ENCODE measurements around the gene TOPORS. TPM values are rescaled to one million over a fixed set of nuclear protein-coding genes. Genes with fewer than 3 reads are reported as not detected.
"Not testable (repeated sequence)": the region's sequence is repeated elsewhere in the genome, so short reads cannot be mapped to it uniquely, and the experiment has no call there.

Gene TOPORS
- 24.9 and 25.1 TPM in 2 replicates for total RNA-seq (2012; rRNA removed)

GRCh38 chr9:32552172-32552872 is at the start of gene TOPORS, which contains the start of gene SMIM27:
Gene TOPORS (minus strand): TSS chr9:32552586. CDS start chr9:32552436, 150 bp downstream.
Gene SMIM27 (plus strand): TSS chr9:32552327. CDS start chr9:32552435, 108 bp downstream.
- Histone ChIP-seq H3K27me3 (ENCODE audit: control insufficient read depth, insufficient read depth, low read length) (no peaks in the 10 kb centered on the region), H3K9ac (ENCODE audit: low read depth, low read length) (peak within 1 kb of the TSS; percentile 98), H3K36me3 (ENCODE audit: insufficient read depth, low read length) (no peaks in the 10 kb centered on the region), H3K9me3 (replicated peaks; ENCODE audit: low read length) (no peaks in the 10 kb centered on the region), H3K4me1 (ENCODE audit: control insufficient read depth, insufficient read depth, low read length) (peaks cover 2% of the 10 kb centered on the region), H3K4me3 (ENCODE audit: low read length) (peak within 1 kb of the TSS; percentile 91), H3K4me2 (ENCODE audit: low read length) (peak within 1 kb of the TSS; percentile 90)

DNA sequence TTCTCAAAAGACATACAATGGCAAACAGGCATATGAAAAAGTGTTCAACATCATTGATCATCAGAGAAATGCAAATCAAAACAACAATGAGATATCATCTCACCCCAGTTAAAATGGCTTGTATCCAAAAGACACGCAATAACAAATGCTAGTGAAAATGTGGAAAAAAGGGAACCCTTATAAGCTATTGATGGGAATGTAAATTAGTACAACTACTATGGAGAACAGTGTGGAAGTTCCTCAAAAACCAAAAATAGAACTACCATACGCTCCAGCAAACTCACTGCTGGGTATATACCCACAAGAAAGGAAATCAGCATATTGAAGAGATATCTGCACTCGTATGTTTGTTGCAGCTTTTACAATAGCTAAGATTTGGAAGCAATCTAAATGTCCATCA is 46.6 kb upstream of the TOPORS start:
- not testable (repeated sequence) for H3K4me3 ChIP-seq (ENCODE audit: low read length); H3K4me1 ChIP-seq (ENCODE audit: control insufficient read depth, insufficient read depth, low read length); H3K36me3 ChIP-seq (ENCODE audit: insufficient read depth, low read length); H3K9ac ChIP-seq (ENCODE audit: low read depth, low read length); H3K9me3 ChIP-seq (replicated peaks; ENCODE audit: low read length); H3K4me2 ChIP-seq (ENCODE audit: low read length)
- H3K27me3 ChIP-seq (ENCODE audit: control insufficient read depth, insufficient read depth, low read length), result peaks cover 22% of the 10 kb centered on the region

GRCh38 chr9:32596936-32597335 is 44.5 kb upstream of the TOPORS start:
- Histone ChIP-seq H3K9me3 (replicated peaks; ENCODE audit: low read length) (no peaks in the 10 kb centered on the region), H3K4me2 (ENCODE audit: low read length) (no peak overlapping the region), H3K4me1 (ENCODE audit: control insufficient read depth, insufficient read depth, low read length) (no peaks in the 10 kb centered on the region), H3K9ac (ENCODE audit: low read depth, low read length) (no peak overlapping the region), H3K27me3 (ENCODE audit: control insufficient read depth, insufficient read depth, low read length) (peaks cover 20% of the 10 kb centered on the region), H3K36me3 (ENCODE audit: insufficient read depth, low read length) (no peaks in the 10 kb centered on the region), H3K4me3 (ENCODE audit: low read length) (no peak overlapping the region)

- Histone ChIP-seq H3K9ac (ENCODE audit: low read depth, low read length) (no peak overlapping the region), H3K4me3 (ENCODE audit: low read length) (no peak overlapping the region), H3K27me3 (ENCODE audit: control insufficient read depth, insufficient read depth, low read length) (peaks cover 15% of the 10 kb centered on the region), H3K36me3 (ENCODE audit: insufficient read depth, low read length) (no peaks in the 10 kb centered on the region), H3K9me3 (replicated peaks; ENCODE audit: low read length) (no peaks in the 10 kb centered on the region), H3K4me2 (ENCODE audit: low read length) (no peak overlapping the region), H3K4me1 (ENCODE audit: control insufficient read depth, insufficient read depth, low read length) (no peaks in the 10 kb centered on the region)
Measured at GRCh38 chr9:32596096-32596865, 43.9 kb upstream of the TOPORS start.

- Histone ChIP-seq H3K9ac (ENCODE audit: low read depth, low read length) (no peak overlapping the region), H3K9me3 (replicated peaks; ENCODE audit: low read length) (no peaks in the 10 kb centered on the region), H3K4me2 (ENCODE audit: low read length) (no peak overlapping the region), H3K4me1 (ENCODE audit: control insufficient read depth, insufficient read depth, low read length) (no peaks in the 10 kb centered on the region), H3K27me3 (ENCODE audit: control insufficient read depth, insufficient read depth, low read length) (no peaks in the 10 kb centered on the region), H3K4me3 (ENCODE audit: low read length) (no peak overlapping the region), H3K36me3 (ENCODE audit: insufficient read depth, low read length) (no peaks in the 10 kb centered on the region)
Measured at GRCh38 chr9:32590898-32591297, 38.5 kb upstream of the TOPORS start.

DNA sequence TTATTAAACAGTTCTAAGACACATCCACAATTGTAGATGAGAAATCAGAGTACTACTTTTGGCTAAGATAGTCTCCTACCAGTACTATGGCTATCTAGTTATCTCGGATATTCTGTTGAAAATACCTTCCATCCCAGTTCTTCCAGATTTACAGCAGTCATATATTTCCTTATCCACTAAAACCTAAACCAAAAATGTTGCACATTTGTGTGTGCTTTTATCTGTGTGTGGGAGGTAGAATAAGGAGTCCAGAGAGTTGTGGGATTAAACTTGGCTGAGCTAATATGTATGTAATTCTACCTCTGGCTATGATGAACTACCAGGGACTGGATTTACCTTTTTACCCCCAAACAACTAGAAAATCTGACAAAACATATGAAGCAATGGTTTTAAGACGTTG is 38.1 kb upstream of the TOPORS start:
- Histone ChIP-seq H3K27me3 (ENCODE audit: control insufficient read depth, insufficient read depth, low read length) (no peaks in the 10 kb centered on the region), H3K4me2 (ENCODE audit: low read length) (no peak overlapping the region), H3K36me3 (ENCODE audit: insufficient read depth, low read length) (no peaks in the 10 kb centered on the region), H3K9me3 (replicated peaks; ENCODE audit: low read length) (no peaks in the 10 kb centered on the region), H3K4me1 (ENCODE audit: control insufficient read depth, insufficient read depth, low read length) (no peaks in the 10 kb centered on the region), H3K9ac (ENCODE audit: low read depth, low read length) (no peak overlapping the region), H3K4me3 (ENCODE audit: low read length) (no peak overlapping the region)

GRCh38 chr9:32589083-32589723 is 36.8 kb upstream of the TOPORS start:
- H3K9me3 ChIP-seq (replicated peaks; ENCODE audit: low read length), result no peaks in the 10 kb centered on the region
- H3K4me3 ChIP-seq (ENCODE audit: low read length), result no peak overlapping the region
- no peak overlapping the region for H3K4me2 ChIP-seq (ENCODE audit: low read length)
- no peaks in the 10 kb centered on the region for H3K36me3 ChIP-seq (ENCODE audit: insufficient read depth, low read length)
- H3K4me1 ChIP-seq (ENCODE audit: control insufficient read depth, insufficient read depth, low read length), result no peaks in the 10 kb centered on the region
- H3K9ac ChIP-seq (ENCODE audit: low read depth, low read length), result no peak overlapping the region
- H3K27me3 ChIP-seq (ENCODE audit: control insufficient read depth, insufficient read depth, low read length), result no peaks in the 10 kb centered on the region

DNA sequence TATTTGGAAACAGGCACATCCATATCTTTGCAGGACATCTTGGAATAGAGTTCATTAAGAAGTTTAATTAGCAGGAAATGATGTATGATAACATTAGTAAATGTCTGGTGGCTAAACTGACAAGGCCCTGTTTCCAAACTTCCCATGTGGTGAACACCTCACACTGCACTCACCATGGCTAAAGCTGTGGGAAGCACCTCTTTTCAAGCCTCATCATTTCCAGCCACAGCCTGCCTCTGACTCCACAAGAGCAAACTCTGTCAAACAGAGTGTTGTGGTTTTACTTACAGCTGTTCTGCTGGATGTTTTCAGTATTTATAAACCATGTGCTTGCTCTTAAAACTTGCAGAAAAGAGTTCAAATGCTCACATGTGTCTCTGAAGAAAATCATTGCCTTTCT is 35.5 kb upstream of the TOPORS start:
- H3K4me2 ChIP-seq (ENCODE audit: low read length), result no peak overlapping the region
- H3K36me3 ChIP-seq (ENCODE audit: insufficient read depth, low read length), result no peaks in the 10 kb centered on the region
- no peaks in the 10 kb centered on the region for H3K9me3 ChIP-seq (replicated peaks; ENCODE audit: low read length)
- H3K9ac ChIP-seq (ENCODE audit: low read depth, low read length), result no peak overlapping the region
- H3K4me1 ChIP-seq (ENCODE audit: control insufficient read depth, insufficient read depth, low read length), result no peaks in the 10 kb centered on the region
- no peak overlapping the region for H3K4me3 ChIP-seq (ENCODE audit: low read length)
- no peaks in the 10 kb centered on the region for H3K27me3 ChIP-seq (ENCODE audit: control insufficient read depth, insufficient read depth, low read length)

DNA sequence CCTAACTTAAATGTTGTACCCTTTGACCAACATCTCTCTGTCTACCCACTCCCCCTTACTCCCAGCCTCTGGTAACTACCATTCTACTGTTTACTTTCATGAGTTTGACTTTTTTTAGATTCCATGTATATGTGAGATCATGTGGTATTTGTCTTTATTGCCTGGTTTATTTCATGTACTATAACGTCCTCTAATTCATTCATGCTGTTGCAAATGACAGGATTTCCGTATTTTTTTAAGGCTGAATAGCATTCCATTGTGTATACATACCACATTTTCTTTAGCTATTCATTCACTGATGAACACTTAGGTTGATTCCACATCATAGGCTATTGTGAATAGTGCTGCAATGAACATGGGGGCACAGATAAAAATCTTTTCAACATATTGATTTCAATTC is 32.4 kb upstream of the TOPORS start:
- Histone ChIP-seq H3K9ac (ENCODE audit: low read depth, low read length) (no peak overlapping the region), H3K36me3 (ENCODE audit: insufficient read depth, low read length) (no peaks in the 10 kb centered on the region), H3K27me3 (ENCODE audit: control insufficient read depth, insufficient read depth, low read length) (no peaks in the 10 kb centered on the region), H3K4me2 (ENCODE audit: low read length) (no peak overlapping the region), H3K4me3 (ENCODE audit: low read length) (no peak overlapping the region), H3K9me3 (replicated peaks; ENCODE audit: low read length) (no peaks in the 10 kb centered on the region), H3K4me1 (ENCODE audit: control insufficient read depth, insufficient read depth, low read length) (peaks cover 4% of the 10 kb centered on the region)

- no peaks in the 10 kb centered on the region for H3K9me3 ChIP-seq (replicated peaks; ENCODE audit: low read length)
- H3K36me3 ChIP-seq (ENCODE audit: insufficient read depth, low read length), result no peaks in the 10 kb centered on the region
- H3K27me3 ChIP-seq (ENCODE audit: control insufficient read depth, insufficient read depth, low read length), result peaks cover 5% of the 10 kb centered on the region
- peaks cover 4% of the 10 kb centered on the region for H3K4me1 ChIP-seq (ENCODE audit: control insufficient read depth, insufficient read depth, low read length)
- H3K4me3 ChIP-seq (ENCODE audit: low read length), result no peak overlapping the region
- H3K9ac ChIP-seq (ENCODE audit: low read depth, low read length), result no peak overlapping the region
- no peak overlapping the region for H3K4me2 ChIP-seq (ENCODE audit: low read length)
Measured at GRCh38 chr9:32581512-32582143, 29.2 kb upstream of the TOPORS start.

GRCh38 chr9:32580631-32581300 is 28.4 kb upstream of the TOPORS start:
- Histone ChIP-seq H3K27me3 (ENCODE audit: control insufficient read depth, insufficient read depth, low read length) (peaks cover 5% of the 10 kb centered on the region), H3K4me3 (ENCODE audit: low read length) (no peak overlapping the region), H3K36me3 (ENCODE audit: insufficient read depth, low read length) (no peaks in the 10 kb centered on the region)

More at GRCh38 chr9:32580631-32581300, 28.4 kb upstream of the TOPORS start:
- H3K4me1 ChIP-seq (ENCODE audit: control insufficient read depth, insufficient read depth, low read length), result peaks cover 4% of the 10 kb centered on the region
- H3K9me3 ChIP-seq (replicated peaks; ENCODE audit: low read length), result no peaks in the 10 kb centered on the region
- H3K4me2 ChIP-seq (ENCODE audit: low read length), result no peak overlapping the region
- no peak overlapping the region for H3K9ac ChIP-seq (ENCODE audit: low read depth, low read length)
